Breast epithelium (tissue), 4 donors: Measurements from ENCODE around the gene ZNF664. TPM values are rescaled to one million over a fixed set of nuclear protein-coding genes. Genes with fewer than 3 reads are reported as not detected.

ENCODE experiments used
- DNase-seq, 2 donors: peaks; one replicate each; pipeline ENCODE4 v3.0.0-alpha.2; 2019; ENCODE audit warnings: low spot score in 2 of 2
- H3K27ac ChIP-seq, 2 donors: fragments of 200-600 bp; sonication (generic) in 1 of 2; one replicate each; pipeline ENCODE4 v1.5.1; 2016 to 2019; ENCODE audit warnings: mild to moderate bottlenecking in 1 of 2
- H3K27me3 ChIP-seq, 2 donors: fragments of 200-600 bp; sonication (generic) in 1 of 2; one replicate each; pipeline versions ENCODE4 v1.5.1 to v1.6.0; 2017 to 2019; ENCODE audit warnings: control low read depth in 1 of 2, mild to moderate bottlenecking in 1 of 2
- H3K36me3 ChIP-seq: fragments of 200-600 bp; one replicate; pipeline ENCODE4 v1.5.1; 2019
- H3K4me1 ChIP-seq, 2 donors: fragments of 200-600 bp; sonication (generic); one replicate each; pipeline ENCODE4 v1.5.1; 2016 to 2019; ENCODE audit warnings: control low read depth in 1 of 2
- H3K4me3 ChIP-seq, 3 donors: fragments of 200-600 bp; sonication (generic); 1 replicate in 2 of 3; 2 replicates in 1 of 3; pipeline ENCODE4 v1.5.1; 2016 to 2019; ENCODE audit warnings: mild to moderate bottlenecking in 3 of 3, moderate library complexity in 2 of 3
- H3K9me3 ChIP-seq, 2 donors: fragments of 200-600 bp; sonication (generic) in 1 of 2; one replicate each; pipeline ENCODE4 v1.5.1; 2016 to 2019; ENCODE audit warnings: control low read depth in 1 of 2
- CTCF ChIP-seq, 3 donors: fragments of 450-650 bp; IDR thresholded peaks; one replicate each; pipeline ENCODE4 v1.5.1; 2016 to 2017; ENCODE audit warnings: antibody characterized with exemption in 3 of 3, mild to moderate bottlenecking in 3 of 3, moderate library complexity in 3 of 3
- POLR2A ChIP-seq: fragments of 450-650 bp; IDR thresholded peaks from one replicate; pipeline ENCODE4 v1.6.1; 2016; ENCODE audit warnings: antibody characterized with exemption, mild to moderate bottlenecking, moderate library complexity
- POLR2AphosphoS5 ChIP-seq, 3 donors: sonication (generic); formaldehyde crosslinking; IDR thresholded peaks; one replicate each; pipeline ENCODE4 v1.6.1; 2017; ENCODE audit warnings: antibody characterized with exemption in 3 of 3
- intact Hi-C: fragments of 100-400 bp; cut with DNase I; formaldehyde crosslinking; loops from one replicate; pipeline ENCODE4 v1.15.1; 2023; ENCODE audit warnings: low total_unique reads
- total RNA-seq, 3 donors: library from RNA; depleted of rRNA; stranded (reverse); fragments of >200 nt; gene quantifications; one replicate each; pipeline ENCODE4 v1.1.0, GENCODE V29; 2016

ZNF664 gene
- total RNA-seq, 3 donors from 2014 or later = 78.3 to 113 (median 97.8) TPM

DNA sequence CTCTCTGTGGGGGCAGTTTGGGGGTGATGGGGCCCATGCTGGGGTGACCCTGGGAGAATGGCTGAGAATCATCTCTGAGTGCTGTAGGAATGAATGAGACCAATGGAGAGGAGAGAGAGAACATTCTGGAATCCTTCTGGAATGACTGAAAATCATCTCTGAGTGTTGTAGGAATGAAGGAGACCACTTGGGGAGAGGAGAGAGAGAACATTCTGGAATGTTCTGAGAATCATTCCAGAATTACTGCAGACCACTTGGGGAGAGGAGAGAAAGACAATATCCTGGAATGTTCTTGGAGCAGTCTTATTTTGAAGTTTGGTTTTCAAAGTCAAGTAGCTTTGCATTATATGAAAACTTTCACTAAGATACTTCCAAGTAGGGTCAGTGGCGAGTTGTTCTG is 64.3 kb downstream of the ZNF664 start:
- no peaks in the 10 kb centered on the region for H3K36me3 ChIP-seq
- TF ChIP-seq CTCF (IDR thresholded peaks at IDR 0.05) (no peak), POLR2A (no peak), POLR2AphosphoS5 (IDR thresholded peaks at IDR 0.05) (no peak)
- H3K27me3 ChIP-seq = no peaks in the 10 kb centered on the region

DNA sequence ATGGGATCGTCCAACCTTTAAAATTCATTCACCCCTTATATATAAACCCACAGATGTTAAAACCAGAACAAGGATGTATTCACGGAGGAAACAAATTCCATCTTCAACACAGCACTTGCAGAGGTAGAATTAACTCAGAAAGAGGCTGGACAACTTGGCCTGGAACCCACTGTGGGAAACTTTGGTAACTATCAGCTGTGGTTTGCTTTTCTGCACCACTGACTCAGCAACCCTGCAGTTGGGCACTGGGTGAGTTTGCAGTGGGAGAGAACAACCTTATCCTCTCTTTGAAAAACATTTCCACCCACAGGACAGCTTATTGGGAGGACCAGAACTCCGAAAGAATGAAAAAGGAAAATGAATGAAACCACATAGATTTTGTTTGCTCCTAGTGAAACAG is 66.3 kb downstream of the ZNF664 start:
- Histone ChIP-seq H3K27ac (no peak overlapping the region), H3K27me3 (no peaks in the 10 kb centered on the region), H3K4me3 (no peak overlapping the region), H3K9me3 (no peaks in the 10 kb centered on the region), H3K4me1 (no peaks in the 10 kb centered on the region), H3K36me3 (no peaks in the 10 kb centered on the region)
- intact Hi-C loops = loop anchor here (5.0 to 10.0 kb wide), 3 partner anchors 283 to 733 kb away; no protein-coding TSS in a partner anchor
- DNase-seq = no peak
- no peak for TF ChIP-seq POLR2AphosphoS5 (IDR thresholded peaks at IDR 0.05)
- TF ChIP-seq CTCF (IDR thresholded peaks at IDR 0.05) = no peak
- TF ChIP-seq POLR2A = no peak

More for the DNA sequence above, 64.3 kb downstream of the ZNF664 start:
- Histone ChIP-seq H3K9me3 (no peaks in the 10 kb centered on the region), H3K4me3 (no peak overlapping the region), H3K27ac (no peak overlapping the region), H3K4me1 (no peaks in the 10 kb centered on the region)
- no peak for DNase-seq
- intact Hi-C loops = loop anchor here (5.0 to 10.0 kb wide), 3 partner anchors 285 to 735 kb away; no protein-coding TSS in a partner anchor

- no peak overlapping the region for H3K27ac ChIP-seq
- no peaks in the 10 kb centered on the region for H3K9me3 ChIP-seq
- TF ChIP-seq CTCF (IDR thresholded peaks at IDR 0.05) (no peak), POLR2AphosphoS5 (IDR thresholded peaks at IDR 0.05) (no peak), POLR2A (no peak)
- no peak for DNase-seq
- H3K27me3 ChIP-seq = no peaks in the 10 kb centered on the region
- H3K4me3 ChIP-seq = no peak overlapping the region
- no peaks in the 10 kb centered on the region for H3K4me1 ChIP-seq
- no peaks in the 10 kb centered on the region for H3K36me3 ChIP-seq
- intact Hi-C loops = no loop called here
Measured at GRCh38 chr12:124040291-124040690, 67.3 kb downstream of the ZNF664 start.

GRCh38 chr12:124040737-124041136 is 67.7 kb downstream of the ZNF664 start:
- no peak for TF ChIP-seq CTCF (IDR thresholded peaks at IDR 0.05)
- no peak for TF ChIP-seq POLR2A
- no peak for TF ChIP-seq POLR2AphosphoS5 (IDR thresholded peaks at IDR 0.05)
- intact Hi-C loops = no loop called here
- DNase-seq = no peak
- no peak overlapping the region for H3K4me3 ChIP-seq
- H3K36me3 ChIP-seq = no peaks in the 10 kb centered on the region
- no peaks in the 10 kb centered on the region for H3K4me1 ChIP-seq
- H3K9me3 ChIP-seq = no peaks in the 10 kb centered on the region
- no peaks in the 10 kb centered on the region for H3K27me3 ChIP-seq
- no peak overlapping the region for H3K27ac ChIP-seq

- Histone ChIP-seq H3K36me3 (no peaks in the 10 kb centered on the region), H3K27me3 (no peaks in the 10 kb centered on the region), H3K4me1 (no peaks in the 10 kb centered on the region), H3K4me3 (no peak overlapping the region), H3K9me3 (peaks cover 3 to 4% of the 10 kb centered on the region in 2 donors), H3K27ac (no peak overlapping the region)
- no peak for DNase-seq
- intact Hi-C loops = no loop called here
- TF ChIP-seq POLR2AphosphoS5 (IDR thresholded peaks at IDR 0.05) (no peak), CTCF (IDR thresholded peaks at IDR 0.05) (no peak), POLR2A (no peak)
Measured at GRCh38 chr12:124041907-124042306, 68.9 kb downstream of the ZNF664 start.
